ENCODE data around the gene C4A.
"Not testable (repeated sequence)": the region's sequence is repeated elsewhere in the genome, so short reads cannot be mapped to it uniquely, and the experiment has no call there.

Gene C4A

GRCh38 chr6:31980998-31981397 is 859 bp upstream of the C4A start:
- DNase-seq (ENCODE audit: low spot score): not testable (repeated sequence)

GRCh38 chr6:31989363-31989762 is 7.5 kb downstream of the C4A start:
- not testable (repeated sequence) for DNase-seq (ENCODE audit: low spot score)

GRCh38 chr6:31994421-31994820 is 12.6 kb downstream of the C4A start:
- DNase-seq (ENCODE audit: low spot score): not testable (repeated sequence)

GRCh38 chr6:31996385-31996784 is 14.5 kb downstream of the C4A start:
- not testable (repeated sequence) for DNase-seq (ENCODE audit: low spot score)

GRCh38 chr6:32002546-32003268 is 20.9 kb downstream of the C4A start:
- not testable (repeated sequence) for DNase-seq (ENCODE audit: low spot score)

GRCh38 chr6:32003301-32003700 is 21.4 kb downstream of the C4A start:
- not testable (repeated sequence) for DNase-seq (ENCODE audit: low spot score)

- not testable (repeated sequence) for DNase-seq (ENCODE audit: low spot score)
Measured at GRCh38 chr6:32004393-32004792, 22.5 kb downstream of the C4A start.

GRCh38 chr6:32004864-32005537 is 23.1 kb downstream of the C4A start:
- DNase-seq (ENCODE audit: low spot score): not testable (repeated sequence)

GRCh38 chr6:32005538-32005880 is 23.7 kb downstream of the C4A start:
- DNase-seq (ENCODE audit: low spot score): not testable (repeated sequence)

GRCh38 chr6:32005991-32006529 is 24.2 kb downstream of the C4A start:
- DNase-seq (ENCODE audit: low spot score): not testable (repeated sequence)

- DNase-seq (ENCODE audit: low spot score): not testable (repeated sequence)
Measured at GRCh38 chr6:32007086-32007485, 25.2 kb downstream of the C4A start.

- not testable (repeated sequence) for DNase-seq (ENCODE audit: low spot score)
Measured at GRCh38 chr6:32008037-32008436, 26.2 kb downstream of the C4A start.

GRCh38 chr6:32008616-32009015 is 26.8 kb downstream of the C4A start:
- DNase-seq (ENCODE audit: low spot score): not testable (repeated sequence)

GRCh38 chr6:32009537-32009936 is 27.7 kb downstream of the C4A start:
- DNase-seq (ENCODE audit: low spot score): not testable (repeated sequence)

GRCh38 chr6:32010856-32011530 is 29.1 kb downstream of the C4A start:
- DNase-seq (ENCODE audit: low spot score): not testable (repeated sequence)

- DNase-seq (ENCODE audit: low spot score): not testable (repeated sequence)
Measured at GRCh38 chr6:32012941-32013617, 31.2 kb downstream of the C4A start.

GRCh38 chr6:32013738-32014137 is 31.9 kb downstream of the C4A start:
- DNase-seq (ENCODE audit: low spot score): not testable (repeated sequence)

- not testable (repeated sequence) for DNase-seq (ENCODE audit: low spot score)
Measured at GRCh38 chr6:32014547-32014946, 32.7 kb downstream of the C4A start, which contains the start of gene C4B. TSS of gene C4B (plus strand) at chr6:32014795. CDS start at chr6:32014846, 51 bp downstream.

- DNase-seq (ENCODE audit: low spot score): not testable (repeated sequence)
Measured at GRCh38 chr6:32022100-32022499, 40.2 kb downstream of the C4A start.

- not testable (repeated sequence) for DNase-seq (ENCODE audit: low spot score)
Measured at GRCh38 chr6:32028631-32029030, 46.8 kb downstream of the C4A start.

GRCh38 chr6:32029553-32029952 is 47.7 kb downstream of the C4A start:
- not testable (repeated sequence) for DNase-seq (ENCODE audit: low spot score)
